K562 (cell line): ENCODE data around the gene CENPU. TPM values are rescaled to one million over a fixed set of nuclear protein-coding genes. Genes with fewer than 3 reads are reported as not detected.

ENCODE experiments used
- CBFB ChIP-seq: sonication (generic); formaldehyde crosslinking; IDR thresholded peaks from 2 replicates; pipeline ENCODE4 v1.4.0; 2020; ENCODE audit warnings: mild to moderate bottlenecking, missing genetic modification reagents
- E2F5 ChIP-seq: sonication (generic); formaldehyde crosslinking; IDR thresholded peaks from 2 replicates; pipeline ENCODE4 v1.8.0; 2022; ENCODE audit warnings: mild to moderate bottlenecking, missing genetic modification reagents
- FOXA1 ChIP-seq: fragments of 450-650 bp; IDR thresholded peaks from 2 replicates; pipeline ENCODE4 v1.6.1; 2016; ENCODE audit warnings: mild to moderate bottlenecking, borderline replicate concordance
- FOXJ2 ChIP-seq: fragments of 200-800 bp; sonication (Bioruptor generic); IDR thresholded peaks from 2 replicates; pipeline ENCODE4 v1.6.1; 2016; ENCODE audit warnings: missing genetic modification characterization, missing compliant biosample characterization
- FOXO4 ChIP-seq: fragments of 450-650 bp; formaldehyde crosslinking; IDR thresholded peaks from 2 replicates; pipeline ENCODE4 v1.4.0; 2020; ENCODE audit warnings: mild to moderate bottlenecking, moderate library complexity
- HDAC6 ChIP-seq: IDR thresholded peaks from 2 replicates; pipeline ENCODE4 v1.6.1; 2012; ENCODE audit warnings: low read depth, mild to moderate bottlenecking, control low read depth, inconsistent platforms, low read length, moderate library complexity
- NEUROD1 ChIP-seq: fragments of 150-350 bp; IDR thresholded peaks from 2 replicates; pipeline ENCODE4 v1.6.1; 2014; ENCODE audit warnings: borderline replicate concordance, low read length, low read depth; ENCODE audit not compliant: partially characterized antibody
- PHTF2 ChIP-seq: fragments of 250-450 bp; sonication (Bioruptor Pico); IDR thresholded peaks from 2 replicates; pipeline ENCODE4 v1.5.0; 2021; ENCODE audit warnings: mild to moderate bottlenecking
- PREB ChIP-seq: sonication (generic); formaldehyde crosslinking; IDR thresholded peaks from 2 replicates; pipeline ENCODE4 v1.8.1; 2023; ENCODE audit warnings: mild to moderate bottlenecking, missing genetic modification reagents
- RBM14 ChIP-seq: fragments of 200-400 bp; formaldehyde crosslinking; IDR thresholded peaks from 2 replicates; pipeline ENCODE4 v1.6.1; 2018; ENCODE audit warnings: low read depth, mild to moderate bottlenecking, low read length, moderate library complexity, borderline replicate concordance; ENCODE audit not compliant: insufficient read depth
- SMARCA4 ChIP-seq: fragments of 450-650 bp; IDR thresholded peaks from 2 replicates; pipeline ENCODE4 v1.6.1; 2016
- TAF15 ChIP-seq: fragments of 200-400 bp; formaldehyde crosslinking; IDR thresholded peaks from 2 replicates; pipeline ENCODE4 v1.6.1; 2017; ENCODE audit warnings: mild to moderate bottlenecking, low read depth, low read length, moderate library complexity
- TARDBP ChIP-seq: fragments of 450-650 bp; IDR thresholded peaks from 2 replicates; pipeline ENCODE4 v1.6.1; 2016
- TFE3 ChIP-seq: fragments of 450-650 bp; formaldehyde crosslinking; IDR thresholded peaks from 2 replicates; pipeline ENCODE4 v1.4.0; 2020; ENCODE audit warnings: mild to moderate bottlenecking, mixed read lengths
- XRCC5 ChIP-seq: fragments of 200-400 bp; formaldehyde crosslinking; IDR thresholded peaks from 2 replicates; pipeline ENCODE4 v1.6.1; 2017; ENCODE audit warnings: low read depth, mild to moderate bottlenecking, low read length
- ZNF165 ChIP-seq: fragments of 250-450 bp; sonication (Bioruptor Pico); IDR thresholded peaks from 2 replicates; pipeline ENCODE4 v1.4.0; 2020; ENCODE audit warnings: borderline replicate concordance
- ZNF512 ChIP-seq: IDR thresholded peaks from 2 replicates; pipeline ENCODE4 v1.6.1; 2016; ENCODE audit warnings: missing genetic modification characterization, missing compliant biosample characterization
- ZNF583 ChIP-seq: fragments of 250-450 bp; sonication (Bioruptor Pico); IDR thresholded peaks from 2 replicates; pipeline ENCODE4 v1.4.0; 2020
- polyA plus RNA-seq, 8 experiments: library from polyadenylated mRNA; depleted of rRNA in 4 of 8; stranded (reverse) in 5 of 8; unstranded in 3 of 8; fragments of >200 nt; fragmentation: Nextera tagmentation in 2 of 8; fragmentation: Illumina TruSeq in 1 of 8; extraction: Ambion mirVana in 2 of 8; extraction: Trizol in 1 of 8; gene quantifications; 2 replicates each; pipeline versions ENCODE4 v1.2.1 to v1.2.3, GENCODE V29; 2011 to 2014; ENCODE audit warnings: inconsistent platforms in 1 of 8, missing spikeins in 1 of 8
- total RNA-seq, 7 experiments: library from RNA; depleted of rRNA in 6 of 7; stranded (reverse); fragments of >200 nt in 6 of 7; fragmentation: Illumina TruSeq in 2 of 7; extraction: Trizol in 2 of 7; gene quantifications; 2 replicates each; pipeline versions ENCODE4 v1.2.1 to v1.2.3, GENCODE V29; 2011 to 2021; ENCODE audit warnings: low replicate concordance in 1 of 7
- TF ChIP-seq, protein P1 (sequence below): IDR thresholded peaks from 2 replicates; pipeline ENCODE4 v1.6.1; 2012; ENCODE audit warnings: low read depth, low read length, improper control_type of control experiment, borderline replicate concordance

CENPU gene
- total and polyA plus RNA-seq, 9 of the 15 experiments (the other 6 are each of a cell fraction or from before 2014, with no cell fraction given): 39.4 to 98.7 (median 84.3) TPM

GRCh38 chr4:184649971-184650855 lies 83.7 kb downstream of the CENPU start (continued):
- TF ChIP-seq, protein P1, sequence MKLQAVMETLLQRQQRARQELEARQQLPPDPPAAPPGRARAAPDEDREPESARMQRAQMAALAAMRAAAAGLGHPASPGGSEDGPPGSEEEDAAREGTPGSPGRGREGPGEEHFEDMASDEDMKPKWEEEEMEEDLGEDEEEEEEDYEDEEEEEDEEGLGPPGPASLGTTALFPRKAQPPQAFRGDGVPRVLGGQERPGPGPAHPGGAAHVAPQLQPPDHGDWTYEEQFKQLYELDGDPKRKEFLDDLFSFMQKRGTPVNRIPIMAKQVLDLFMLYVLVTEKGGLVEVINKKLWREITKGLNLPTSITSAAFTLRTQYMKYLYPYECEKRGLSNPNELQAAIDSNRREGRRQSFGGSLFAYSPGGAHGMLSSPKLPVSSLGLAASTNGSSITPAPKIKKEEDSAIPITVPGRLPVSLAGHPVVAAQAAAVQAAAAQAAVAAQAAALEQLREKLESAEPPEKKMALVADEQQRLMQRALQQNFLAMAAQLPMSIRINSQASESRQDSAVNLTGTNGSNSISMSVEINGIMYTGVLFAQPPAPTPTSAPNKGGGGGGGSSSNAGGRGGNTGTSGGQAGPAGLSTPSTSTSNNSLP: no peak
- TF ChIP-seq ZNF165 (CRISPR knock-in tag): no peak
- TF ChIP-seq FOXA1: no peak
- TF ChIP-seq HDAC6: no peak
- no peak for TF ChIP-seq FOXO4 (CRISPR knock-in tag)
- no peak for TF ChIP-seq TFE3 (CRISPR knock-in tag)
- no peak for TF ChIP-seq ZNF583
- no peak for TF ChIP-seq RBM14
- TF ChIP-seq SMARCA4: peak; percentile 20; the same call in 1 of the 2 replicates
- TF ChIP-seq PREB (CRISPR knock-in tag): no peak
- no peak for TF ChIP-seq XRCC5
- no peak for TF ChIP-seq TARDBP
- TF ChIP-seq PHTF2 (CRISPR knock-in tag): no peak
- no peak for TF ChIP-seq ZNF512 (tag)
- TF ChIP-seq TAF15: no peak
- TF ChIP-seq NEUROD1: no peak
- TF ChIP-seq E2F5: no peak
- no peak for TF ChIP-seq FOXJ2 (tag)
- TF ChIP-seq CBFB (CRISPR knock-in tag): peak; percentile 65; the same call in 1 of the 2 replicates
